ENCODE measurements around the gene ATRNL1.

Gene ATRNL1

DNA sequence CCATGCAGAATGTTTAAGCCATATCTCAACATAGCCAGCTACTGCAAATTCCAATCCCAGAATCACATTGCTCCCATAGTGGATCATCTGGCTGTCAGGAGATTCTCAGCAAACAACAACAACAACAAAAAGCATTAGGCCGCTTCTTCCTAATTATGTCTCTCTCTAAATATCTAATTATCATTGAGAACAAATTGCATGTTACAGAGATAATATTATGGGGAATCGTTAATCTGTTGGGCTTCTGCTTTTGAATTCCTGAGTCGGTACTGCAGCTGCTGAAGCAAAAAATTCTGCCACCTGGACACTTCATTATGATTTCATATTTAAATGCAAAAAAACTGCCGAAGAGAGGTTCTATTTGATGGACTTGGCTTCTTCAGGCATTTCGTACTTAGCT is 791.2 kb downstream of the ATRNL1 start:
- no peaks in the 10 kb centered on the region for H3K4me1 ChIP-seq
- TF ChIP-seq, protein P1, sequence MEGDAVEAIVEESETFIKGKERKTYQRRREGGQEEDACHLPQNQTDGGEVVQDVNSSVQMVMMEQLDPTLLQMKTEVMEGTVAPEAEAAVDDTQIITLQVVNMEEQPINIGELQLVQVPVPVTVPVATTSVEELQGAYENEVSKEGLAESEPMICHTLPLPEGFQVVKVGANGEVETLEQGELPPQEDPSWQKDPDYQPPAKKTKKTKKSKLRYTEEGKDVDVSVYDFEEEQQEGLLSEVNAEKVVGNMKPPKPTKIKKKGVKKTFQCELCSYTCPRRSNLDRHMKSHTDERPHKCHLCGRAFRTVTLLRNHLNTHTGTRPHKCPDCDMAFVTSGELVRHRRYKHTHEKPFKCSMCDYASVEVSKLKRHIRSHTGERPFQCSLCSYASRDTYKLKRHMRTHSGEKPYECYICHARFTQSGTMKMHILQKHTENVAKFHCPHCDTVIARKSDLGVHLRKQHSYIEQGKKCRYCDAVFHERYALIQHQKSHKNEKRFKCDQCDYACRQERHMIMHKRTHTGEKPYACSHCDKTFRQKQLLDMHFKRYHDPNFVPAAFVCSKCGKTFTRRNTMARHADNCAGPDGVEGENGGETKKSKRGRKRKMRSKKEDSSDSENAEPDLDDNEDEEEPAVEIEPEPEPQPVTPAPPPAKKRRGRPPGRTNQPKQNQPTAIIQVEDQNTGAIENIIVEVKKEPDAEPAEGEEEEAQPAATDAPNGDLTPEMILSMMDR (IDR thresholded peaks at IDR 0.05; ENCODE audit: low read depth, low read length): no peak
- no peak for DNase-seq
- H3K9me3 ChIP-seq: no peaks in the 10 kb centered on the region
- H3K4me3 ChIP-seq (ENCODE audit: low read depth, low read length): no peak overlapping the region
- no peaks in the 10 kb centered on the region for H3K36me3 ChIP-seq
- no peaks in the 10 kb centered on the region for H3K27me3 ChIP-seq

DNA sequence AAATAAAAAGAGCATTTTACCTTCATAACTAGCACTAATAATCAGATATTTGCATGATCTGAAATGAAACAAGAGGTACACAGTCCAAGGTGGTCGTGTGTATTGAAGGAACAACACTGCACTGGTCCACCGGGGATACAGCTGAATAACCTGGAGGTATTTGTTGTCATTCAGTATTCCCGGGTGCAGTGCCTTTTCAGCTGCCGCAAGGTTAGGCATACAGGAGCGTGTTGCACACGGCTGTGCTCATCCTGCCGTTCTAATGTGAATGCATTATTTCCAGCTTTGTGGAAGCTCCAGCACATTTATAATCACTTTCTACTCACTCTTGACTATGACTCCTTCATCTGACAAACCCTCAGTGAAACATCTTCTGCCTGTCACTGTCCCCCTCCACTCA is 802.0 kb downstream of the ATRNL1 start:
- Histone ChIP-seq H3K27me3 (no peaks in the 10 kb centered on the region), H3K9me3 (no peaks in the 10 kb centered on the region), H3K36me3 (no peaks in the 10 kb centered on the region), H3K4me3 (ENCODE audit: low read depth, low read length) (no peak overlapping the region), H3K4me1 (no peaks in the 10 kb centered on the region)
- TF ChIP-seq, protein P1 (IDR thresholded peaks at IDR 0.05; ENCODE audit: low read depth, low read length): no peak
- DNase-seq: no peak

DNA sequence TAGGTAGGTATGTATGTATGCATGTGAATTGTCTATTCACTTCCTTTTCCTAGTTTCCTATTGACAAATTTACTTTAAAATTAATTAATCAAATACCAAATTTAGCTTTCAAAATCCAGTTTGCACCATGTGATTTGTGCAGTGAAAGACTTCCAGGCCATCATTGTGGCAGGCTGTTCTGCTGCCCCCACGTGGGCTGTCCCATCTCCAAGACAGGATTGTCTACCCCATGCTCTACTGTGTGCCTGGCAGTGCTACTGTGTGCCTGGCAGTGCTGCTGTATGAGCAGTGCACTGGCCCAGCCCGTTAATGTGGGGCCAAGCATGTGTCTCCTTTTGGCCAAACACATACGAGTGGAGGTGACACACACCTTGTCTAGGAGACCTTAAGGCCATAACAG is 805.1 kb downstream of the ATRNL1 start:
- Histone ChIP-seq H3K27me3 (no peaks in the 10 kb centered on the region), H3K4me1 (no peaks in the 10 kb centered on the region), H3K36me3 (no peaks in the 10 kb centered on the region), H3K9me3 (no peaks in the 10 kb centered on the region), H3K4me3 (ENCODE audit: low read depth, low read length) (no peak overlapping the region)
- TF ChIP-seq, protein P1 (IDR thresholded peaks at IDR 0.05; ENCODE audit: low read depth, low read length): no peak
- DNase-seq: no peak

DNA sequence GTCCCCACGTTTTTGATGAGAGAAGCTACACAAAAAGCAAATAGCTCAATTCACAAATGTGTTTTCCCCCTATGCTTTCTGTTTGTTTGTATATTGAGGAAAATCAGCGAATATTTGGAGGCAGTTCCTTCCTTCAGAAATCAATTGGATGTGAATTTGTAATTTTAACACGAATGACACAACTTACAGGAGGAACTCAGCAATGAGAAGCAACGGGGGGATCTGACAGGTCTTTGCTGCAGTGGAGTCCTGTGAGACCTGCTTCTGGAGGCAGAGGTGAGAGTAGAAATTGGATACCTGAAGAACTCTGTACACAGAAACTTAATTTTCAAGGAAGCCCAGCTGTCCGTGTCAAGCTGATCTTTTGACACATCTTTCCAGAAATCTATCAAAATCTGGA is 809.4 kb downstream of the ATRNL1 start:
- Histone ChIP-seq H3K4me1 (no peaks in the 10 kb centered on the region), H3K9me3 (no peaks in the 10 kb centered on the region), H3K27me3 (no peaks in the 10 kb centered on the region), H3K4me3 (ENCODE audit: low read depth, low read length) (no peak overlapping the region), H3K36me3 (no peaks in the 10 kb centered on the region)
- DNase-seq: no peak
- TF ChIP-seq, protein P1 (IDR thresholded peaks at IDR 0.05; ENCODE audit: low read depth, low read length): no peak

DNA sequence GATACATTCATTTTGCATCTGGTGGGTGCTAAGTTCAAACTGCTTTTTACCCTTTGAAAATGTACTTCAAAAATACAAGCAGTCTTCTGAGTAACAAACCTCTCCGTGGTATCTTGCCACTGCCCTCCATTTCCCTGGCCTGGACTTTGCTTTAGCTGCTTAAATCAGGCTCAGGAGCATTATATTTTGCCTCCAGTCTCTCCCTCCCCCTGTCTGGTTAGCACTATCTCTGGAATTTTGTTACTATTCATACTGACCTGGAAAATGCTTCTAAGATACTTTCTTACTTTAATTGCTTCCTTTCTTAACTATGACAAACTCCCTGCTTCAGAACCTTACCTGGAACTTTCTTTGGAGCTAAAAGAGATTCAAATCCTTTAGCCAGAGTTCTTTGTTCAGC is 810.0 kb downstream of the ATRNL1 start:
- TF ChIP-seq, protein P1 (IDR thresholded peaks at IDR 0.05; ENCODE audit: low read depth, low read length): no peak
- H3K36me3 ChIP-seq: no peaks in the 10 kb centered on the region
- H3K4me3 ChIP-seq (ENCODE audit: low read depth, low read length): no peak overlapping the region
- no peak for DNase-seq
- no peaks in the 10 kb centered on the region for H3K4me1 ChIP-seq
- H3K9me3 ChIP-seq: no peaks in the 10 kb centered on the region
- no peaks in the 10 kb centered on the region for H3K27me3 ChIP-seq

DNA sequence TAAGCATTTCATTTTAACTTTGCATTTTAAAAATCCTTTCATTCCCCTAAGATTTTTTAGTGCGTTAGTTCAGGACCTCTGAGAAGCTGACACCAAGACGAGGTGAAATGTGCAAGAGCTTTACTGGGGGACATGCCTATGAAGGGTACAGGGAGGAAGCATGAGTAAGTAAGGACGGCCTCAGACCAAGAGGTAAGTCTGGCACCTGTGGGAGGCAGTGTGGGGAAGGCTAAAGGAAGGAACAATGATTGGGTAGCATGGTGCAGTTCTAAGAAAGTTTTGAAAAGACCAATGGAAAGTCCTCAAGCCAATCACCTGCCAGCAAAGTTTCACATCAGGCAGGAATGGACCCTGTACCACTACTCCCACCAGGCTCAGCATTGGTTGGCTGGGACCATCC is 810.7 kb downstream of the ATRNL1 start:
- H3K27me3 ChIP-seq: no peaks in the 10 kb centered on the region
- no peaks in the 10 kb centered on the region for H3K9me3 ChIP-seq
- no peaks in the 10 kb centered on the region for H3K4me1 ChIP-seq
- H3K4me3 ChIP-seq (ENCODE audit: low read depth, low read length): no peak overlapping the region
- TF ChIP-seq, protein P1 (IDR thresholded peaks at IDR 0.05; ENCODE audit: low read depth, low read length): no peak
- no peak for DNase-seq
- H3K36me3 ChIP-seq: no peaks in the 10 kb centered on the region

Data from BE2C (cell line).